HEK293 (cell line): ENCODE data around the gene RHCG.

Experiments
- CTCF ChIA-PET: fragments of 350-600 bp; formaldehyde crosslinking; extraction: SDS; loops from one replicate; lab custom pipeline; 2021; ENCODE audit warnings: antibody characterized with exemption; lab: Yijun Ruan, JAX
- POLR2A ChIA-PET: fragments of 300-600 bp; formaldehyde crosslinking; extraction: SDS; loops from one replicate; lab custom pipeline; 2020; ENCODE audit warnings: antibody characterized with exemption, inconsistent platforms; lab: Yijun Ruan, JAX
- H3K27ac ChIP-seq: fragments of 200-500 bp; sonication (Bioruptor generic); 2 replicates; pipeline ENCODE4 v1.5.1; 2014; ENCODE audit warnings: low read depth, low read length, control low read depth, inconsistent platforms; ENCODE audit errors: extremely low read depth
- H3K36me3 ChIP-seq, 2 experiments: fragments of 200-500 bp in 1 of 2; sonication (Bioruptor generic) in 1 of 2; 1 replicate in 1 of 2; 2 replicates in 1 of 2; pipeline ENCODE4 v1.5.1; 2014 to 2017; ENCODE audit warnings: inconsistent platforms in 2 of 2, low read length in 2 of 2; ENCODE audit not compliant: control insufficient read depth in 2 of 2, insufficient read depth in 1 of 2
- H3K4me1 ChIP-seq: fragments of 200-500 bp; sonication (Bioruptor generic); 2 replicates; pipeline ENCODE4 v1.5.1; 2014; ENCODE audit warnings: mild to moderate bottlenecking, low read length, inconsistent platforms; ENCODE audit not compliant: control insufficient read depth, insufficient read depth
- H3K4me3 ChIP-seq: 2 replicates; pipeline ENCODE4 v1.5.1; 2011; ENCODE audit warnings: low read depth, mild to moderate bottlenecking, control low read depth, low read length, moderate library complexity
- H3K9me3 ChIP-seq: fragments of 200-500 bp; sonication (Bioruptor generic); 2 replicates; pipeline ENCODE4 v1.5.1; 2014; ENCODE audit warnings: low read depth, low read length, inconsistent platforms; ENCODE audit not compliant: control insufficient read depth, insufficient read depth
- KLF7 ChIP-seq: fragments of 450-650 bp; formaldehyde crosslinking; IDR thresholded peaks from 2 replicates; pipeline ENCODE4 v1.5.1; 2016; ENCODE audit warnings: missing biosample characterization, missing genetic modification characterization, borderline replicate concordance
- ZBTB10 ChIP-seq: fragments of 450-650 bp; formaldehyde crosslinking; IDR thresholded peaks from 2 replicates; pipeline ENCODE4 v1.5.1; 2016; ENCODE audit warnings: missing biosample characterization, missing genetic modification characterization
- ZNF155 ChIP-seq: fragments of 450-650 bp; formaldehyde crosslinking; IDR thresholded peaks from 2 replicates; pipeline ENCODE4 v1.5.1; 2016; ENCODE audit warnings: missing biosample characterization, missing genetic modification characterization
- ZNF292 ChIP-seq: fragments of 450-650 bp; formaldehyde crosslinking; IDR thresholded peaks from 2 replicates; pipeline ENCODE4 v1.5.1; 2016; ENCODE audit warnings: low read depth, missing biosample characterization, missing genetic modification characterization, borderline replicate concordance
- ZNF350 ChIP-seq: fragments of 450-650 bp; formaldehyde crosslinking; IDR thresholded peaks from 2 replicates; pipeline ENCODE4 v1.5.0; 2017; ENCODE audit warnings: missing biosample characterization, mild to moderate bottlenecking, missing genetic modification characterization
- ZNF426 ChIP-seq: fragments of 450-650 bp; formaldehyde crosslinking; IDR thresholded peaks from 2 replicates; pipeline ENCODE4 v1.5.1; 2017; ENCODE audit warnings: missing biosample characterization, missing genetic modification characterization, mild to moderate bottlenecking, inconsistent platforms, moderate library complexity
- ZNF530 ChIP-seq: fragments of 450-650 bp; formaldehyde crosslinking; IDR thresholded peaks from 2 replicates; pipeline ENCODE4 v1.5.1; 2016; ENCODE audit warnings: low read depth, missing biosample characterization, missing genetic modification characterization
- ZNF747 ChIP-seq: fragments of 450-650 bp; formaldehyde crosslinking; IDR thresholded peaks from 2 replicates; pipeline ENCODE4 v1.5.1; 2016; ENCODE audit warnings: missing biosample characterization, missing genetic modification characterization
- ZNF785 ChIP-seq: fragments of 450-650 bp; formaldehyde crosslinking; IDR thresholded peaks from 2 replicates; pipeline ENCODE4 v1.5.1; 2016; ENCODE audit warnings: missing biosample characterization, missing genetic modification characterization
- TF ChIP-seq, protein P1 (sequence below): fragments of 450-650 bp; formaldehyde crosslinking; IDR thresholded peaks from 2 replicates; pipeline ENCODE4 v1.5.1; 2017; ENCODE audit warnings: missing biosample characterization, missing genetic modification characterization
- TF ChIP-seq, protein P2 (sequence below): fragments of 450-650 bp; formaldehyde crosslinking; IDR thresholded peaks from 2 replicates; pipeline ENCODE4 v1.5.1; 2017; ENCODE audit warnings: missing biosample characterization, missing genetic modification characterization
- TF ChIP-seq, protein P3 (sequence below): fragments of 450-650 bp; formaldehyde crosslinking; IDR thresholded peaks from 2 replicates; pipeline ENCODE4 v1.5.1; 2016; ENCODE audit warnings: missing biosample characterization, missing genetic modification characterization

Gene RHCG

DNA sequence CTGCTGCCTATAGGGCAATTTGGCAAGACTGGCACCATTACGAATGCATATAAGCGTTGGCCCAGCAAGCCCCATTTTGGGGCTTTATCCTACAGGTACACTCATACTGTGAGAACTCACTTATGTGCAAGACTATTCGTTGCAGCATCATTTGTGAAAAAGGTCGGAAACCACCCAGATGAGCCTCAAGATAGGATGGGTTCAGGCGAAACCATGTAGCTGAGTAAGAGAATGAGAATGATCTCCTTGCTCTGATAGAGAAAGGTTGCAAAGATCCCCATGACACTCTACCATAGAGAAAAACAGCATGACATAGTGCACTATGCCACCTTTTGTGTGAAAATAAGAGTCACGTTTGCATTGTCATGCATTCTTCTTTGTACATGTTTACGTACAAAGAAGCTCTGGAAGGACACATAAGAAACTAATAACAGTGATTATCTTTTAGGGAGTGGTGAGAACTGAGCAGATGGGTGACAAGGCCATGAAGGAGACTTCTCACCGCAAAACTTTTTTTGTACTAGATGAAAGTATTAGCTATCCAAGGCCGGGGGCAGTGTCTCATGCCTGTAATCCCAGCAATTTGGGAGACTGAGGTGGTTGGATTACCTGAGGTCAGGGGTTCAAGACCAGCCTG is 50.0 kb downstream of the RHCG start:
- POLR2A ChIA-PET: interaction anchor here (0.6 kb wide), 1 partner anchor 681 kb away, joined by 4 read pairs; no protein-coding TSS in a partner anchor
- TF ChIP-seq ZNF530: no peak
- no peak for TF ChIP-seq ZNF426 (tag by site-specific recombination)
- CTCF ChIA-PET: interaction anchor here (0.5 to 13.9 kb wide), 9 partner anchors 10 to 87 kb away, joined by 3 to 234 read pairs (median 13); no protein-coding TSS in a partner anchor
- Histone ChIP-seq H3K4me3 (no peak overlapping the region), H3K4me1 (no peaks in the 10 kb centered on the region), H3K36me3 (no peaks in the 10 kb centered on the region), H3K9me3 (no peaks in the 10 kb centered on the region), H3K27ac (no peak overlapping the region)

GRCh38 chr15:89445518-89445917 is 50.9 kb downstream of the RHCG start:
- no peaks in the 10 kb centered on the region for H3K4me1 ChIP-seq
- ChIA-PET CTCF (interaction anchor here (0.5 to 13.9 kb wide), 9 partner anchors 8 to 86 kb away, joined by 3 to 234 read pairs (median 58); no protein-coding TSS in a partner anchor), POLR2A (no interaction called here)
- no peaks in the 10 kb centered on the region for H3K9me3 ChIP-seq
- H3K4me3 ChIP-seq: no peak overlapping the region
- TF ChIP-seq ZNF785 (tag by site-specific recombination): no peak
- TF ChIP-seq, protein P1, sequence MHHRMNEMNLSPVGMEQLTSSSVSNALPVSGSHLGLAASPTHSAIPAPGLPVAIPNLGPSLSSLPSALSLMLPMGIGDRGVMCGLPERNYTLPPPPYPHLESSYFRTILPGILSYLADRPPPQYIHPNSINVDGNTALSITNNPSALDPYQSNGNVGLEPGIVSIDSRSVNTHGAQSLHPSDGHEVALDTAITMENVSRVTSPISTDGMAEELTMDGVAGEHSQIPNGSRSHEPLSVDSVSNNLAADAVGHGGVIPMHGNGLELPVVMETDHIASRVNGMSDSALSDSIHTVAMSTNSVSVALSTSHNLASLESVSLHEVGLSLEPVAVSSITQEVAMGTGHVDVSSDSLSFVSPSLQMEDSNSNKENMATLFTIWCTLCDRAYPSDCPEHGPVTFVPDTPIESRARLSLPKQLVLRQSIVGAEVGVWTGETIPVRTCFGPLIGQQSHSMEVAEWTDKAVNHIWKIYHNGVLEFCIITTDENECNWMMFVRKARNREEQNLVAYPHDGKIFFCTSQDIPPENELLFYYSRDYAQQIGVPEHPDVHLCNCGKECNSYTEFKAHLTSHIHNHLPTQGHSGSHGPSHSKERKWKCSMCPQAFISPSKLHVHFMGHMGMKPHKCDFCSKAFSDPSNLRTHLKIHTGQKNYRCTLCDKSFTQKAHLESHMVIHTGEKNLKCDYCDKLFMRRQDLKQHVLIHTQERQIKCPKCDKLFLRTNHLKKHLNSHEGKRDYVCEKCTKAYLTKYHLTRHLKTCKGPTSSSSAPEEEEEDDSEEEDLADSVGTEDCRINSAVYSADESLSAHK (tag by site-specific recombination): no peak
- TF ChIP-seq, protein P2, sequence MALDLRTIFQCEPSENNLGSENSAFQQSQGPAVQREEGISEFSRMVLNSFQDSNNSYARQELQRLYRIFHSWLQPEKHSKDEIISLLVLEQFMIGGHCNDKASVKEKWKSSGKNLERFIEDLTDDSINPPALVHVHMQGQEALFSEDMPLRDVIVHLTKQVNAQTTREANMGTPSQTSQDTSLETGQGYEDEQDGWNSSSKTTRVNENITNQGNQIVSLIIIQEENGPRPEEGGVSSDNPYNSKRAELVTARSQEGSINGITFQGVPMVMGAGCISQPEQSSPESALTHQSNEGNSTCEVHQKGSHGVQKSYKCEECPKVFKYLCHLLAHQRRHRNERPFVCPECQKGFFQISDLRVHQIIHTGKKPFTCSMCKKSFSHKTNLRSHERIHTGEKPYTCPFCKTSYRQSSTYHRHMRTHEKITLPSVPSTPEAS: no peak
- no peak for TF ChIP-seq ZNF426 (tag by site-specific recombination)
- TF ChIP-seq ZNF292 (tag by site-specific recombination): no peak
- no peak for TF ChIP-seq KLF7 (tag by site-specific recombination)
- no peak for TF ChIP-seq ZBTB10
- no peak for TF ChIP-seq ZNF155 (tag by site-specific recombination)
- TF ChIP-seq, protein P3, sequence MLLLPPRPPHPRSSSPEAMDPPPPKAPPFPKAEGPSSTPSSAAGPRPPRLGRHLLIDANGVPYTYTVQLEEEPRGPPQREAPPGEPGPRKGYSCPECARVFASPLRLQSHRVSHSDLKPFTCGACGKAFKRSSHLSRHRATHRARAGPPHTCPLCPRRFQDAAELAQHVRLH (tag by site-specific recombination): no peak
- no peak for TF ChIP-seq ZNF747 (tag by site-specific recombination)
- TF ChIP-seq ZNF350 (tag by site-specific recombination): no peak
- H3K27ac ChIP-seq: no peak overlapping the region
- H3K36me3 ChIP-seq: no peaks in the 10 kb centered on the region
